Small intestine (tissue), 7 donors: ENCODE measurements around the gene XPR1. TPM values are rescaled to one million over a fixed set of nuclear protein-coding genes. Genes with fewer than 3 reads are reported as not detected.

ENCODE experiments used
- DNase-seq, 2 donors: peaks; one replicate each; pipeline versions ENCODE4 v3.0.0 to v3.0.0-alpha.2; 2013
- FAIRE-seq: peaks from 2 replicates; lab custom pipeline; 2012; peaks lifted over from hg19 to GRCh38; lab: Jason Lieb, UNC
- H3K27ac ChIP-seq, 3 donors: one replicate each; pipeline ENCODE4 v1.5.1; 2013; ENCODE audit warnings: low read length in 2 of 3, mild to moderate bottlenecking in 2 of 3, control low read depth in 1 of 3, inconsistent platforms in 1 of 3, low read depth in 1 of 3, moderate library complexity in 1 of 3
- H3K27me3 ChIP-seq, 3 donors: one replicate each; pipeline ENCODE4 v1.6.1; 2013; ENCODE audit warnings: low read length in 3 of 3, inconsistent platforms in 1 of 3; ENCODE audit not compliant: control insufficient read depth in 3 of 3, insufficient read depth in 3 of 3
- H3K36me3 ChIP-seq, 3 donors: one replicate each; pipeline ENCODE4 v1.6.1; 2013; ENCODE audit warnings: low read length in 3 of 3, inconsistent platforms in 1 of 3, low read depth in 1 of 3, mild to moderate bottlenecking in 1 of 3, moderate library complexity in 1 of 3; ENCODE audit not compliant: control insufficient read depth in 3 of 3, insufficient read depth in 2 of 3
- H3K4me1 ChIP-seq, 3 donors: one replicate each; pipeline ENCODE4 v1.6.1; 2013; ENCODE audit warnings: low read length in 2 of 3, inconsistent platforms in 1 of 3, low read depth in 1 of 3, mild to moderate bottlenecking in 1 of 3, moderate library complexity in 1 of 3; ENCODE audit not compliant: control insufficient read depth in 3 of 3, insufficient read depth in 2 of 3
- H3K4me3 ChIP-seq, 3 donors: one replicate each; pipeline ENCODE4 v1.5.1; 2013; ENCODE audit warnings: low read length in 3 of 3, control low read depth in 1 of 3, inconsistent platforms in 1 of 3, low read depth in 1 of 3, mild to moderate bottlenecking in 1 of 3, moderate library complexity in 1 of 3
- H3K9me3 ChIP-seq, 2 donors: one replicate each; pipeline ENCODE4 v1.6.1; 2013; ENCODE audit warnings: low read depth in 1 of 2, low read length in 1 of 2; ENCODE audit not compliant: control insufficient read depth in 2 of 2, insufficient read depth in 1 of 2
- WGBS, 3 donors: extraction: QIAGEN DNeasy Blood & Tissue Kit; methylation state at CpG; one replicate each; pipeline ENCODE4 v1.1.7; 2013; 5-methylcytosine and 5-hydroxymethylcytosine counted together
- polyA plus RNA-seq, 4 donors: library from polyadenylated mRNA; stranded (reverse) in 3 of 4; unstranded in 1 of 4; fragments of 200-250 nt in 3 of 4; fragments of 120-200 nt in 1 of 4; gene quantifications; one replicate each; pipeline versions ENCODE4 v1.2.1 to v1.2.3, GENCODE V29; 2013
- donor health status: healthy with polysubstance abuse.
- donor health status: control.
- donor health status: control.
- donor health status: Bipolar disorder and iron deficiency.
- donor health status: healthy.

Gene XPR1
- polyA plus RNA-seq, 4 donors: 5.1 to 27.3 (median 8.5) TPM

GRCh38 chr1:180617774-180618395 is 13.9 kb upstream of the XPR1 start:
- Histone ChIP-seq H3K27me3 (no peaks in the 10 kb centered on the region), H3K9me3 (no peaks in the 10 kb centered on the region), H3K4me3 (no peak overlapping the region), H3K27ac (no peak overlapping the region), H3K4me1 (peaks cover 0 to 2% (median 0%) of the 10 kb centered on the region in 3 donors), H3K36me3 (no peaks in the 10 kb centered on the region)
- 84 to 95% (median 90%) methylated on average over 4 of the region's 4 CpGs for WGBS, 3 donors
- FAIRE-seq (no peak), DNase-seq (no peak)

- no peak for FAIRE-seq
- 83 to 91% (median 89%) methylated on average over 4 of the region's 4 CpGs for WGBS, 3 donors
- Histone ChIP-seq H3K27ac (no peak overlapping the region), H3K36me3 (no peaks in the 10 kb centered on the region), H3K4me3 (no peak overlapping the region), H3K27me3 (no peaks in the 10 kb centered on the region), H3K9me3 (no peaks in the 10 kb centered on the region), H3K4me1 (peaks cover 0 to 2% (median 0%) of the 10 kb centered on the region in 3 donors)
- no peak for DNase-seq
Observed at GRCh38 chr1:180620581-180620980, 11.2 kb upstream of the XPR1 start.

- H3K27me3 ChIP-seq: no peaks in the 10 kb centered on the region
Observed at GRCh38 chr1:180622658-180623508, 8.9 kb upstream of the XPR1 start.

GRCh38 chr1:180623579-180624347 is 8.1 kb upstream of the XPR1 start:
- WGBS, 3 donors: 70 to 71% (median 71%) methylated on average over 3 of the region's 3 CpGs
- Histone ChIP-seq H3K4me3 (no peak overlapping the region), H3K9me3 (no peaks in the 10 kb centered on the region), H3K36me3 (no peaks in the 10 kb centered on the region), H3K27ac (no peak overlapping the region), H3K4me1 (no peaks in the 10 kb centered on the region), H3K27me3 (no peaks in the 10 kb centered on the region)
- FAIRE-seq (no peak), DNase-seq (no peak)

More at GRCh38 chr1:180622658-180623508, 8.9 kb upstream of the XPR1 start:
- Histone ChIP-seq H3K4me1 (no peaks in the 10 kb centered on the region), H3K9me3 (no peaks in the 10 kb centered on the region), H3K4me3 (no peak overlapping the region), H3K36me3 (no peaks in the 10 kb centered on the region), H3K27ac (no peak overlapping the region)
- FAIRE-seq (no peak), DNase-seq (no peak)
- WGBS, 3 donors: 91 to 92% (median 92%) methylated on average over 10 of the region's 10 CpGs

- H3K27me3 ChIP-seq: no peaks in the 10 kb centered on the region
- DNase-seq (no peak), FAIRE-seq (no peak)
- H3K27ac ChIP-seq: no peak overlapping the region
- peaks cover 0 to 8% (median 3%) of the 10 kb centered on the region in 3 donors for H3K4me1 ChIP-seq
- WGBS, 3 donors: 47 to 58% (median 54%) methylated on average over 1 of the region's 1 CpG
- no peak overlapping the region for H3K4me3 ChIP-seq
- no peaks in the 10 kb centered on the region for H3K9me3 ChIP-seq
- H3K36me3 ChIP-seq: no peaks in the 10 kb centered on the region
Observed at GRCh38 chr1:180626711-180627110, 5.1 kb upstream of the XPR1 start.

GRCh38 chr1:180627411-180627810 is 4.4 kb upstream of the XPR1 start:
- FAIRE-seq (no peak), DNase-seq (no peak)
- no peak overlapping the region for H3K27ac ChIP-seq
- H3K4me1 ChIP-seq: peaks cover 0 to 8% (median 3%) of the 10 kb centered on the region in 3 donors
- no peaks in the 10 kb centered on the region for H3K27me3 ChIP-seq
- no peaks in the 10 kb centered on the region for H3K36me3 ChIP-seq
- 85 to 88% (median 85%) methylated on average over 1 of the region's 1 CpG for WGBS, 3 donors
- no peak overlapping the region for H3K4me3 ChIP-seq
- H3K9me3 ChIP-seq: no peaks in the 10 kb centered on the region

- DNase-seq (no peak), FAIRE-seq (no peak)
- Histone ChIP-seq H3K9me3 (no peaks in the 10 kb centered on the region), H3K36me3 (no peaks in the 10 kb centered on the region), H3K27me3 (no peaks in the 10 kb centered on the region), H3K4me1 (peaks cover 0 to 8% (median 3%) of the 10 kb centered on the region in 3 donors), H3K27ac (no peak overlapping the region), H3K4me3 (no peak overlapping the region)
- WGBS, 3 donors: 35 to 72% (median 48%) methylated on average over 1 of the region's 1 CpG
Observed at GRCh38 chr1:180628646-180629045, 3.2 kb upstream of the XPR1 start.
